Spleen (tissue), 11 donors: ENCODE measurements around the gene ACAD9. TPM values are rescaled to one million over a fixed set of nuclear protein-coding genes. Genes with fewer than 3 reads are reported as not detected.

ENCODE experiments used
- DNase-seq: peaks from one replicate; pipeline ENCODE4 v3.0.0-alpha.2; 2020
- H3K27ac ChIP-seq, 8 donors: fragments of 200-600 bp; sonication (generic) in 7 of 8; 1 replicate in 4 of 8; 2 replicates in 4 of 8; pipeline versions ENCODE4 v1.5.0 to v1.8.0; 2016 to 2021; ENCODE audit warnings: inconsistent platforms in 4 of 8, mild to moderate bottlenecking in 4 of 8, moderate library complexity in 1 of 8
- H3K27me3 ChIP-seq, 7 donors: fragments of 200-600 bp; sonication (generic) in 6 of 7; replicated peaks in 1 of 7; 1 replicate in 4 of 7; 2 replicates in 3 of 7; pipeline versions ENCODE4 v1.5.0 to v1.8.0; 2016 to 2021; ENCODE audit warnings: inconsistent platforms in 3 of 7, mild to moderate bottlenecking in 1 of 7
- H3K36me3 ChIP-seq, 6 donors: fragments of 200-600 bp; sonication (generic) in 5 of 6; 1 replicate in 4 of 6; 2 replicates in 2 of 6; pipeline versions ENCODE4 v1.5.0 to v1.8.0; 2016 to 2021; ENCODE audit warnings: inconsistent platforms in 2 of 6
- H3K4me1 ChIP-seq, 6 donors: fragments of 200-600 bp; sonication (generic) in 5 of 6; 1 replicate in 3 of 6; 2 replicates in 3 of 6; pipeline versions ENCODE4 v1.5.0 to v1.8.0; 2016 to 2021; ENCODE audit warnings: inconsistent platforms in 3 of 6
- H3K4me3 ChIP-seq, 8 donors: fragments of 200-600 bp; sonication (generic) in 7 of 8; 1 replicate in 4 of 8; 2 replicates in 4 of 8; pipeline versions ENCODE4 v1.5.0 to v1.8.0; 2016 to 2021; ENCODE audit warnings: inconsistent platforms in 4 of 8, mild to moderate bottlenecking in 4 of 8, moderate library complexity in 2 of 8
- H3K9me3 ChIP-seq, 8 donors: fragments of 200-600 bp; sonication (generic) in 7 of 8; 1 replicate in 4 of 8; 2 replicates in 4 of 8; pipeline versions ENCODE4 v1.5.0 to v1.8.0; 2016 to 2021; ENCODE audit warnings: inconsistent platforms in 4 of 8
- CTCF ChIP-seq, 11 experiments: fragments of 200-600 bp in 7 of 11; fragments of 450-650 bp in 4 of 11; sonication (generic) in 4 of 11; IDR thresholded peaks in 8 of 11; conservative IDR thresholded peaks in 3 of 11; 1 replicate in 7 of 11; 2 replicates in 4 of 11; pipeline versions ENCODE4 v1.4.0 to v1.8.0; 2016 to 2021; ENCODE audit warnings: antibody characterized with exemption in 11 of 11, inconsistent platforms in 4 of 11, mild to moderate bottlenecking in 1 of 11
- POLR2A ChIP-seq, 3 donors: fragments of 450-650 bp; IDR thresholded peaks; one replicate each; pipeline ENCODE4 v1.5.1; 2017; ENCODE audit warnings: antibody characterized with exemption in 3 of 3, mild to moderate bottlenecking in 1 of 3
- POLR2AphosphoS5 ChIP-seq, 3 donors: sonication (generic); formaldehyde crosslinking; IDR thresholded peaks; one replicate each; pipeline ENCODE4 v1.5.1; 2017; ENCODE audit warnings: antibody characterized with exemption in 3 of 3
- WGBS, 5 donors: extraction: QIAGEN DNeasy Blood & Tissue Kit in 3 of 5; methylation state at CpG; one replicate each; pipeline versions ENCODE4 v1.1.5 to v1.1.7; 2013 to 2018; 5-methylcytosine and 5-hydroxymethylcytosine counted together
- intact Hi-C: fragments of 100-400 bp; cut with DNase I; formaldehyde crosslinking; loops from one replicate; pipeline ENCODE4 v1.15.0; 2023; ENCODE audit warnings: low total_unique reads
- polyA plus RNA-seq, 3 donors: library from polyadenylated mRNA; stranded (reverse); fragments of 200-250 nt; gene quantifications; one replicate each; pipeline ENCODE4 v1.2.1, GENCODE V29; 2013
- total RNA-seq, 7 donors: library from RNA; depleted of rRNA in 3 of 7; stranded (reverse); fragments of >200 nt in 3 of 7; fragmentation: NEBNext Ultra II Directional in 4 of 7; extraction: Animal tissue kit (Norgen Biotek cat#: 25700) in 4 of 7; gene quantifications; one replicate each; pipeline versions ENCODE4 v1.1.0 to v1.2.1, GENCODE V29; 2016 to 2021
- donor health status: healthy with polysubstance abuse.
- donor health status: DM: no; HTN: no; CAD: no; lungs with moderate emphysema.
- donor health status: DM: no; HTN: no; CAD: no.
- donor health status: Bipolar disorder and iron deficiency.
- donor health status: healthy.
- donor health status: DM: no; HTN: no; CAD: no.
- donor health status: DM: yes; HTN: yes; CAD: no.

Gene ACAD9
- total and polyA plus RNA-seq, 10 donors, result 18.8 to 52.8 (median 46.4) TPM

- Histone ChIP-seq H3K27ac (peak overlapping the region in 7 of 8 donors; percentile 14 to 81 (median 66)), H3K4me1 (peaks cover 6 to 37% (median 20%) of the 10 kb centered on the region in 6 donors), H3K9me3 (no peaks in the 10 kb centered on the region), H3K27me3 (no peaks in the 10 kb centered on the region), H3K36me3 (no peaks in the 10 kb centered on the region), H3K4me3 (peak overlapping the region; percentile 39 to 69 (median 50))
- TF ChIP-seq POLR2AphosphoS5 (IDR thresholded peaks at IDR 0.05) (peak; percentile 24 to 78 (median 60)), CTCF (IDR thresholded peaks at IDR 0.05 in 8 of 11, conservative IDR thresholded peaks at IDR 0.05 in 3 of 11) (peak in 10 of 11 experiments; percentile 47 to 86 (median 71)), POLR2A (IDR thresholded peaks at IDR 0.05) (no peak)
- intact Hi-C loops, result loop anchor here (5.0 kb wide), 1 partner anchor 164 kb away; no protein-coding TSS in a partner anchor
- 1 to 5% (median 2%) methylated on average over 19 to 32 of the region's 32 CpGs for WGBS, 5 donors
- DNase-seq, result peak; percentile 95
Measured at GRCh38 chr3:128845778-128846485, 33.5 kb upstream of the ACAD9 start.

- no peaks in the 10 kb centered on the region for H3K9me3 ChIP-seq
- H3K4me1 ChIP-seq, result peaks cover 6 to 37% (median 20%) of the 10 kb centered on the region in 6 donors
- intact Hi-C loops, result loop anchor here (5.0 kb wide), 1 partner anchor 164 kb away; no protein-coding TSS in a partner anchor
- TF ChIP-seq POLR2AphosphoS5 (IDR thresholded peaks at IDR 0.05) (no peak), POLR2A (IDR thresholded peaks at IDR 0.05) (no peak), CTCF (IDR thresholded peaks at IDR 0.05 in 8 of 11, conservative IDR thresholded peaks at IDR 0.05 in 3 of 11) (peak in 1 of 11 experiments; percentile 7)
- H3K27me3 ChIP-seq, result no peaks in the 10 kb centered on the region
- H3K4me3 ChIP-seq, result peak overlapping the region in 3 of 8 donors; percentile 51 to 69 (median 55)
- H3K27ac ChIP-seq, result peak overlapping the region in 6 of 8 donors; percentile 50 to 81 (median 68)
- no peak for DNase-seq
- H3K36me3 ChIP-seq, result no peaks in the 10 kb centered on the region
- 38 to 69% (median 51%) methylated on average over 12 to 13 of the region's 13 CpGs for WGBS, 5 donors
Measured at GRCh38 chr3:128846486-128846891, 32.9 kb upstream of the ACAD9 start.

- Histone ChIP-seq H3K27ac (no peak overlapping the region), H3K36me3 (no peaks in the 10 kb centered on the region), H3K4me3 (no peak overlapping the region), H3K4me1 (peaks cover 6 to 37% (median 20%) of the 10 kb centered on the region in 6 donors), H3K27me3 (no peaks in the 10 kb centered on the region), H3K9me3 (no peaks in the 10 kb centered on the region)
- DNase-seq, result no peak
- 86 to 92% (median 89%) methylated on average over 13 to 15 of the region's 15 CpGs for WGBS, 5 donors
- TF ChIP-seq CTCF (IDR thresholded peaks at IDR 0.05 in 8 of 11, conservative IDR thresholded peaks at IDR 0.05 in 3 of 11), result no peak
- TF ChIP-seq POLR2A (IDR thresholded peaks at IDR 0.05), result no peak
- TF ChIP-seq POLR2AphosphoS5 (IDR thresholded peaks at IDR 0.05), result no peak
- intact Hi-C loops, result loop anchor here (5.0 kb wide), 1 partner anchor 166 kb away; no protein-coding TSS in a partner anchor
Measured at GRCh38 chr3:128847666-128848370, 31.6 kb upstream of the ACAD9 start.
